Smooth muscle cell (in vitro differentiated cells): Measurements from ENCODE around the gene ITGA3. TPM values are rescaled to one million over a fixed set of nuclear protein-coding genes. Genes with fewer than 3 reads are reported as not detected.

Experiments
- DNase-seq: peaks from one replicate; lab custom pipeline; 2025; ENCODE audit not compliant: unreplicated experiment; lab: John Stamatoyannopoulos, UW
- H2AFZ ChIP-seq: fragments of 200-600 bp; sonication (generic); 2 replicates; pipeline ENCODE4 v1.6.0; 2016; ENCODE audit warnings: antibody characterized with exemption, low read depth, mild to moderate bottlenecking
- H3F3A ChIP-seq: fragments of 200-600 bp; sonication (generic); 2 replicates; pipeline ENCODE4 v1.6.0; 2017; ENCODE audit warnings: antibody characterized with exemption, low read depth
- H3K27ac ChIP-seq: fragments of 200-600 bp; sonication (generic); 2 replicates; pipeline ENCODE4 v1.5.1; 2016; ENCODE audit warnings: low read depth, mild to moderate bottlenecking
- H3K27me3 ChIP-seq: fragments of 200-600 bp; sonication (generic); 2 replicates; pipeline ENCODE4 v1.6.1; 2016; ENCODE audit warnings: low read depth, mild to moderate bottlenecking
- H3K36me3 ChIP-seq: fragments of 200-600 bp; sonication (generic); 2 replicates; pipeline ENCODE4 v1.5.1; 2016; ENCODE audit warnings: low read depth
- H3K4me1 ChIP-seq: fragments of 200-600 bp; sonication (generic); 2 replicates; pipeline ENCODE4 v1.5.1; 2016; ENCODE audit warnings: low read depth
- H3K4me2 ChIP-seq: fragments of 200-600 bp; sonication (generic); 2 replicates; pipeline ENCODE4 v1.6.0; 2016; ENCODE audit warnings: mild to moderate bottlenecking
- H3K4me3 ChIP-seq: fragments of 200-600 bp; sonication (generic); 2 replicates; pipeline ENCODE4 v1.5.1; 2016; ENCODE audit warnings: mild to moderate bottlenecking
- H3K79me2 ChIP-seq: fragments of 200-600 bp; sonication (generic); 2 replicates; pipeline ENCODE4 v1.6.0; 2016; ENCODE audit warnings: low read depth, mild to moderate bottlenecking
- H3K9ac ChIP-seq: fragments of 200-600 bp; sonication (generic); 2 replicates; pipeline ENCODE4 v1.6.0; 2016; ENCODE audit warnings: low read depth
- H3K9me3 ChIP-seq: fragments of 200-600 bp; sonication (generic); replicated peaks from 2 replicates; pipeline ENCODE4 v1.5.1; 2016; ENCODE audit warnings: low read depth
- H4K20me1 ChIP-seq: fragments of 200-600 bp; sonication (generic); 2 replicates; pipeline ENCODE4 v1.6.0; 2016; ENCODE audit warnings: low read depth
- CTCF ChIP-seq: fragments of 200-600 bp; sonication (generic); IDR thresholded peaks from 2 replicates; pipeline ENCODE4 v1.5.1; 2017; ENCODE audit warnings: borderline replicate concordance, mild to moderate bottlenecking, antibody characterized with exemption; ENCODE audit not compliant: insufficient read depth, poor library complexity, severe bottlenecking
- WGBS: methylation state at CpG from one replicate; pipeline ENCODE4 v1.1.7; 2016; ENCODE audit warnings: low lambda C conversion rate; 5-methylcytosine and 5-hydroxymethylcytosine counted together
- polyA plus RNA-seq: library from polyadenylated mRNA; unstranded; fragments of >200 nt; fragmentation: Nextera tagmentation; extraction: Ambion mirVana; gene quantifications from 2 replicates; pipeline ENCODE4 v1.2.1, GENCODE V29; 2016
- total RNA-seq: library from RNA; depleted of rRNA; stranded (reverse); fragments of >200 nt; gene quantifications from 2 replicates; pipeline ENCODE4 v1.2.3, GENCODE V29; 2014

Gene ITGA3
- total and polyA plus RNA-seq, 2 experiments from 2014 or later, result 30.0 to 44.7 TPM

GRCh38 chr17:50110591-50111349 is 54.9 kb downstream of the ITGA3 start:
- peaks cover 7% of the 10 kb centered on the region for H3K4me1 ChIP-seq
- no peak for DNase-seq
- no peak overlapping the region for H3K9ac ChIP-seq
- H3K27ac ChIP-seq, result no peak overlapping the region
- 88% methylated on average over 19 of the region's 19 CpGs for WGBS
- no peaks in the 10 kb centered on the region for H3K9me3 ChIP-seq
- TF ChIP-seq CTCF, result no peak
- no peaks in the 10 kb centered on the region for H3F3A ChIP-seq
- no peaks in the 10 kb centered on the region for H3K79me2 ChIP-seq
- no peak overlapping the region for H2AFZ ChIP-seq
- H4K20me1 ChIP-seq, result no peaks in the 10 kb centered on the region
- H3K4me3 ChIP-seq, result no peak overlapping the region
- no peaks in the 10 kb centered on the region for H3K27me3 ChIP-seq
- H3K36me3 ChIP-seq, result no peaks in the 10 kb centered on the region
- H3K4me2 ChIP-seq, result no peak overlapping the region

GRCh38 chr17:50111673-50112655 is 56.1 kb downstream of the ITGA3 start:
- Histone ChIP-seq H3K4me2 (peak overlapping the region; percentile 69), H4K20me1 (no peaks in the 10 kb centered on the region), H3K36me3 (no peaks in the 10 kb centered on the region), H3K27ac (no peak overlapping the region), H3K4me1 (peaks cover 7% of the 10 kb centered on the region), H3K4me3 (no peak overlapping the region), H3K79me2 (no peaks in the 10 kb centered on the region), H3F3A (no peaks in the 10 kb centered on the region), H2AFZ (no peak overlapping the region), H3K9ac (no peak overlapping the region), H3K27me3 (no peaks in the 10 kb centered on the region), H3K9me3 (no peaks in the 10 kb centered on the region)
- WGBS, result 58% methylated on average over 13 of the region's 14 CpGs
- TF ChIP-seq CTCF, result no peak
- no peak for DNase-seq

GRCh38 chr17:50112694-50113093 is 56.8 kb downstream of the ITGA3 start:
- Histone ChIP-seq H3K27me3 (no peaks in the 10 kb centered on the region), H3K9ac (no peak overlapping the region)

More at GRCh38 chr17:50112694-50113093, 56.8 kb downstream of the ITGA3 start:
- Histone ChIP-seq H2AFZ (no peak overlapping the region), H3K36me3 (no peaks in the 10 kb centered on the region), H3K9me3 (no peaks in the 10 kb centered on the region), H3F3A (no peaks in the 10 kb centered on the region), H3K4me3 (no peak overlapping the region), H3K79me2 (no peaks in the 10 kb centered on the region), H3K27ac (no peak overlapping the region), H3K4me1 (peaks cover 11% of the 10 kb centered on the region), H3K4me2 (no peak overlapping the region), H4K20me1 (no peaks in the 10 kb centered on the region)
- DNase-seq, result no peak
- WGBS, result 96% methylated on average over 17 of the region's 17 CpGs
- TF ChIP-seq CTCF, result no peak
